ENCODE measurements around the gene ASCL3.
"Not testable (repeated sequence)": the region's sequence is repeated elsewhere in the genome, so short reads cannot be mapped to it uniquely, and the experiment has no call there.

The ASCL3 gene

GRCh38 chr11:8910649-8911026 lies 32.2 kb downstream of the ASCL3 start:
- no peak for DNase-seq (ENCODE audit: low spot score)

- no peak for DNase-seq (ENCODE audit: low spot score)
Measured at GRCh38 chr11:8908099-8908498, 34.7 kb downstream of the ASCL3 start.

GRCh38 chr11:8907116-8907515 lies 35.7 kb downstream of the ASCL3 start:
- DNase-seq (ENCODE audit: low spot score) = no peak

GRCh38 chr11:8905528-8906165 lies 37.2 kb downstream of the ASCL3 start:
- no peak for DNase-seq (ENCODE audit: low spot score)

- no peak for DNase-seq (ENCODE audit: low spot score)
Measured at GRCh38 chr11:8899119-8899753, 43.6 kb downstream of the ASCL3 start.

- not testable (repeated sequence) for DNase-seq (ENCODE audit: low spot score)
Measured at GRCh38 chr11:8891185-8891584, 51.6 kb downstream of the ASCL3 start.
